Esophagus (tissue), 2 donors: ENCODE measurements around the gene BMERB1. TPM values are rescaled to one million over a fixed set of nuclear protein-coding genes. Genes with fewer than 3 reads are reported as not detected.

ENCODE experiments used
- H3K27ac ChIP-seq, 2 donors: one replicate each; pipeline ENCODE4 v1.5.1; 2013; ENCODE audit warnings: low read depth in 2 of 2, mild to moderate bottlenecking in 2 of 2, inconsistent platforms in 1 of 2, low read length in 1 of 2, moderate library complexity in 1 of 2
- H3K27me3 ChIP-seq, 2 donors: one replicate each; pipeline ENCODE4 v1.6.1; 2013; ENCODE audit warnings: low read length in 2 of 2, control low read depth in 1 of 2, mild to moderate bottlenecking in 1 of 2; ENCODE audit not compliant: insufficient read depth in 2 of 2, control insufficient read depth in 1 of 2
- H3K36me3 ChIP-seq, 2 donors: one replicate each; pipeline ENCODE4 v1.6.1; 2013; ENCODE audit warnings: low read length in 1 of 2; ENCODE audit not compliant: control insufficient read depth in 2 of 2, insufficient read depth in 2 of 2
- H3K4me1 ChIP-seq, 2 donors: one replicate each; pipeline ENCODE4 v1.6.1; 2013; ENCODE audit warnings: low read length in 1 of 2; ENCODE audit not compliant: control insufficient read depth in 2 of 2, insufficient read depth in 2 of 2
- H3K4me3 ChIP-seq, 2 donors: one replicate each; pipeline ENCODE4 v1.5.1; 2013; ENCODE audit warnings: low read length in 2 of 2, mild to moderate bottlenecking in 2 of 2, low read depth in 1 of 2, moderate library complexity in 1 of 2
- H3K9me3 ChIP-seq, 2 donors: one replicate each; pipeline ENCODE4 v1.6.1; 2013; ENCODE audit warnings: mild to moderate bottlenecking in 2 of 2, low read depth in 1 of 2, low read length in 1 of 2, moderate library complexity in 1 of 2; ENCODE audit not compliant: control insufficient read depth in 2 of 2, insufficient read depth in 1 of 2
- WGBS, 2 donors: extraction: QIAGEN DNeasy Blood & Tissue Kit; methylation state at CpG; one replicate each; pipeline ENCODE4 v1.1.7; 2013; 5-methylcytosine and 5-hydroxymethylcytosine counted together
- polyA plus RNA-seq, 2 donors: library from polyadenylated mRNA; stranded (reverse); fragments of 200-250 nt; gene quantifications; one replicate each; pipeline ENCODE4 v1.2.3, GENCODE V29; 2013
- donor health status: healthy with polysubstance abuse.
- donor health status: Bipolar disorder and iron deficiency.

The BMERB1 gene
- polyA plus RNA-seq, 2 donors, result 2.4 to 9.5 TPM

- no peaks in the 10 kb centered on the region for H3K9me3 ChIP-seq
- no peak overlapping the region for H3K4me3 ChIP-seq
- peak overlapping the region in 1 of 2 donors; percentile 14 for H3K27ac ChIP-seq
- H3K4me1 ChIP-seq, result peaks cover 3 to 5% of the 10 kb centered on the region in 2 donors
- peaks cover 35 to 37% of the 10 kb centered on the region in 2 donors for H3K36me3 ChIP-seq
- H3K27me3 ChIP-seq, result no peaks in the 10 kb centered on the region
- WGBS, 2 donors, result 79 to 81% methylated on average over 13 of the region's 13 CpGs
These were observed 173.5 kb downstream of the BMERB1 start for GRCh38 chr16:15607700-15608396.

DNA sequence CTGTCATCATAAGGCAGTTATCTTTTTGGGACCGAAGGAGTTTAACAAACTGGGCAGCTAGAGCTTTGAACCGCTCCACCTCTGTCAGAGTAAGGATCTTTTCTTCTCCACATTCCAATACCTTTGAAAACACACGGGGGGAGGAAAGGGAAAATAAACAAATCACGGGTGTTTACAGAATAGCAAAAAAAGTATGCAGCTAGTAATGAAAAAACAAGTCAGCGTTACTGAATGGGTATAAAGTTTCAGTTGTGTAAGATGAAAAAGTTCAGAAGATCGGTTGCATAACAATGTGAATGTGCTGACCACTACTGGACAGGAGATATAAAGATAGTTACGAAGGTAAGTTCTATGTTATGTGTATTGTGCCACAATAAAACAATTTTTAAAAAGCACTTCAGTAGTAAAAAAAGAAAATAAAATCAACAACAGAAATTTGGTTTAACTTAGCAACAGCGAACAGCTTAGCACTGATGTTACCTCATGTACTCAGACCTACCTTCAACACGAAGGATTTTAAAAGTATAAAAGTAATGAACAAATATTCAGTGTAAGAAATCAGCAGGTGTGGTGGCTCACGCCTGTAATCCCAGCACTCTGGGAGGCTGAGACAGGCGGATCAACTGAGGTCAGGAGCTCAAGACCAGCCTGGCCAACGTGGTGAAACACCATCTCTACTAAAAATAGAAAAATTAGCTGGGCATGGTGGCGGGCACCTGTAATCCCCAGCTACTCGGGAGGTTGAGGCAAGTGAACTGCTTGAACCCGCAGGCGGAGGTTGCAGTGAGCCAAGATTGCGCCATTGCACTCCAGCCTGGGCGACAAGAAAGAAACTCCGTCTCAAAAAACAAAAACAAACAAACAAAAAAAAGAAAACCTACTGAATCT, 174.3 kb downstream of the BMERB1 start:
- Histone ChIP-seq H3K4me3 (no peak overlapping the region), H3K9me3 (no peaks in the 10 kb centered on the region), H3K27ac (no peak overlapping the region), H3K27me3 (no peaks in the 10 kb centered on the region), H3K4me1 (peaks cover 3 to 5% of the 10 kb centered on the region in 2 donors), H3K36me3 (peaks cover 34 to 36% of the 10 kb centered on the region in 2 donors)
- WGBS, 2 donors, result 87 to 88% methylated on average over 19 of the region's 19 CpGs

- Histone ChIP-seq H3K4me1 (peaks cover 3 to 5% of the 10 kb centered on the region in 2 donors), H3K4me3 (no peak overlapping the region), H3K36me3 (peaks cover 32 to 33% of the 10 kb centered on the region in 2 donors), H3K27me3 (no peaks in the 10 kb centered on the region), H3K9me3 (no peaks in the 10 kb centered on the region), H3K27ac (no peak overlapping the region)
- 90 to 92% methylated on average over 6 of the region's 6 CpGs for WGBS, 2 donors
These were observed 174.9 kb downstream of the BMERB1 start for GRCh38 chr16:15609286-15609649.

GRCh38 chr16:15610369-15610871, 176.0 kb downstream of the BMERB1 start:
- Histone ChIP-seq H3K36me3 (peaks cover 30% of the 10 kb centered on the region in 2 donors), H3K27me3 (no peaks in the 10 kb centered on the region), H3K4me3 (no peak overlapping the region), H3K4me1 (peaks cover 0 to 3% of the 10 kb centered on the region in 2 donors), H3K27ac (no peak overlapping the region), H3K9me3 (no peaks in the 10 kb centered on the region)
- 92 to 93% methylated on average over 10 of the region's 10 CpGs for WGBS, 2 donors

- Histone ChIP-seq H3K36me3 (peaks cover 29 to 32% of the 10 kb centered on the region in 2 donors), H3K27me3 (no peaks in the 10 kb centered on the region), H3K4me1 (peaks cover 0 to 3% of the 10 kb centered on the region in 2 donors), H3K4me3 (no peak overlapping the region), H3K9me3 (no peaks in the 10 kb centered on the region), H3K27ac (no peak overlapping the region)
- 86 to 88% methylated on average over 7 of the region's 7 CpGs for WGBS, 2 donors
These were observed 177.2 kb downstream of the BMERB1 start for GRCh38 chr16:15611610-15612009.

- whole genome bisulfite sequencing, 2 donors, result 86 to 91% methylated on average over 4 of the region's 4 CpGs
- H3K4me3 ChIP-seq, result no peak overlapping the region
- no peaks in the 10 kb centered on the region for H3K4me1 ChIP-seq
- H3K9me3 ChIP-seq, result no peaks in the 10 kb centered on the region
- H3K27me3 ChIP-seq, result no peaks in the 10 kb centered on the region
- H3K36me3 ChIP-seq, result peaks cover 25 to 28% of the 10 kb centered on the region in 2 donors
- no peak overlapping the region for H3K27ac ChIP-seq
These were observed 179.3 kb downstream of the BMERB1 start for GRCh38 chr16:15613676-15614075.

- no peak overlapping the region for H3K27ac ChIP-seq
- no peak overlapping the region for H3K4me3 ChIP-seq
- H3K4me1 ChIP-seq, result no peaks in the 10 kb centered on the region
- H3K9me3 ChIP-seq, result no peaks in the 10 kb centered on the region
- peaks cover 24 to 28% of the 10 kb centered on the region in 2 donors for H3K36me3 ChIP-seq
- no peaks in the 10 kb centered on the region for H3K27me3 ChIP-seq
- 91 to 93% methylated on average over 4 of the region's 4 CpGs for WGBS, 2 donors
These were observed 181.6 kb downstream of the BMERB1 start for GRCh38 chr16:15616012-15616411.

GRCh38 chr16:15616475-15617165, 182.2 kb downstream of the BMERB1 start:
- Histone ChIP-seq H3K4me1 (no peaks in the 10 kb centered on the region), H3K4me3 (no peak overlapping the region), H3K9me3 (no peaks in the 10 kb centered on the region), H3K27ac (no peak overlapping the region), H3K27me3 (no peaks in the 10 kb centered on the region), H3K36me3 (peaks cover 22 to 28% of the 10 kb centered on the region in 2 donors)
- 92 to 93% methylated on average over 11 of the region's 11 CpGs for WGBS, 2 donors

- 96 to 97% methylated on average over 4 of the region's 4 CpGs for WGBS, 2 donors
- Histone ChIP-seq H3K27me3 (no peaks in the 10 kb centered on the region), H3K27ac (no peak overlapping the region), H3K4me1 (no peaks in the 10 kb centered on the region), H3K36me3 (peaks cover 15 to 31% of the 10 kb centered on the region in 2 donors), H3K9me3 (no peaks in the 10 kb centered on the region), H3K4me3 (no peak overlapping the region)
These were observed 183.5 kb downstream of the BMERB1 start for GRCh38 chr16:15617901-15618300.
